ENCODE data around the gene CTTN.
"Not testable (repeated sequence)": the region's sequence is repeated elsewhere in the genome, so short reads cannot be mapped to it uniquely, and the experiment has no call there.

GRCh38 chr11:70408326-70408725 is 10.0 kb downstream of the CTTN start:
- not testable (repeated sequence) for TF ChIP-seq EZH2 (IDR thresholded peaks at IDR 0.05; ENCODE audit: insufficient read depth, poor library complexity, severe bottlenecking); EZH2phosphoT487 (IDR thresholded peaks at IDR 0.05; ENCODE audit: insufficient read depth, low read depth)
